GM23248 (cell line): ENCODE measurements around the gene DERA.

Experiments
- EZH2 ChIP-seq: fragments of 200-600 bp; sonication (generic); IDR thresholded peaks from 2 replicates; pipeline ENCODE4 v1.6.1; 2018; ENCODE audit warnings: antibody characterized with exemption, mild to moderate bottlenecking; ENCODE audit not compliant: insufficient read depth, poor library complexity, severe bottlenecking
- EZH2phosphoT487 ChIP-seq: fragments of 200-600 bp; sonication (generic); IDR thresholded peaks from 2 replicates; pipeline ENCODE4 v1.6.1; 2018; ENCODE audit warnings: antibody characterized with exemption, moderate library complexity, mild to moderate bottlenecking, low read depth; ENCODE audit not compliant: insufficient read depth

GRCh38 chr12:15886372-15887042 is 24.6 kb upstream of the DERA start:
- TF ChIP-seq EZH2 (no peak), EZH2phosphoT487 (no peak)
